Subcutaneous adipose tissue (tissue), 4 donors: ENCODE measurements around the gene PTPRG. TPM values are rescaled to one million over a fixed set of nuclear protein-coding genes. Genes with fewer than 3 reads are reported as not detected.

Source experiments
- CTCF ChIP-seq: fragments of 450-650 bp; IDR thresholded peaks from one replicate; pipeline ENCODE4 v1.5.1; 2016; ENCODE audit warnings: low read depth, mild to moderate bottlenecking, control low read depth, antibody characterized with exemption, moderate library complexity
- total RNA-seq, 4 donors: library from RNA; depleted of rRNA; stranded (reverse); fragments of >200 nt; gene quantifications; one replicate each; pipeline ENCODE4 v1.1.0, GENCODE V29; 2016

Gene PTPRG
- total RNA-seq, 4 donors from 2014 or later: 115 to 164 (median 159) TPM

- no peak for TF ChIP-seq CTCF
Measured at GRCh38 chr3:61929617-61930016, 368.2 kb downstream of the PTPRG start.

- TF ChIP-seq CTCF: no peak
Measured at GRCh38 chr3:61932499-61932898, 371.1 kb downstream of the PTPRG start.

GRCh38 chr3:61933798-61934504 lies 372.6 kb downstream of the PTPRG start:
- no peak for TF ChIP-seq CTCF

- no peak for TF ChIP-seq CTCF
Measured at GRCh38 chr3:61934505-61934871, 373.1 kb downstream of the PTPRG start.

GRCh38 chr3:61935814-61936213 lies 374.4 kb downstream of the PTPRG start:
- TF ChIP-seq CTCF: no peak

- TF ChIP-seq CTCF: no peak
Measured at GRCh38 chr3:61936344-61936937, 375.1 kb downstream of the PTPRG start.

GRCh38 chr3:61937477-61937876 lies 376.1 kb downstream of the PTPRG start:
- TF ChIP-seq CTCF: no peak
